ENCODE measurements around the gene FAM171A2. TPM values are rescaled to one million over a fixed set of nuclear protein-coding genes. Genes with fewer than 3 reads are reported as not detected.

FAM171A2 gene
- total and polyA plus RNA-seq, 4 donors, result 0.08 to 1.1 (median 0.18) TPM; not detected in 1

DNA sequence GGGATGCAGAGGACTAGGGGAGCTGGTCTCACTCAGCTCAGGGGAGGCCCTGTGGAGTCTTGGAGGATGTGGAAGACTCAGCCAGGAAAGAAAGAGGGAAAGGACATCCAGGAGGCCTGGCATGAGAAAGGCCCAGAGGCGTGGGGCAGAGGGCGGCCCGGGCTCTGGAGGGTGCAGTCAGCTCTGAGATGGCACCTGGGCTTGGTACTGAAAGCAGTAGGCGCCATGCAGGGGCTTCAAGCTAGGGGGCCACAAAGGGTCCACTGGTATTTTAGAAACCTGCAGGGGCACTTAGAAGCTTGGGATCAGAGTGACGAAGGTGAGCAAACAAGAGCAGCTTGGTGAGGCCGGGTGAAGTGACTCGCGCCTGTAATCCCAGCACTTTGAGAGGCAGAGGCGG is 5.6 kb downstream of the FAM171A2 start:
- H3K9me3 ChIP-seq (ENCODE audit: control insufficient read depth in 4 of 4, low read length in 3 of 4), result no peaks in the 10 kb centered on the region
- H3K4me3 ChIP-seq (ENCODE audit: low read depth in 1 of 3, low read length in 3 of 3), result no peak overlapping the region
- no peak overlapping the region for H3K27ac ChIP-seq (ENCODE audit: low read depth in 1 of 2, low read length in 2 of 2)
- 85% methylated on average over 9 of the region's 9 CpGs for WGBS
- TF ChIP-seq SP1 (IDR thresholded peaks at IDR 0.05), result no peak
- TF ChIP-seq EGR1 (IDR thresholded peaks at IDR 0.05; ENCODE audit: low read depth in 2 of 2), result no peak
- no peak for TF ChIP-seq HNF4G (IDR thresholded peaks at IDR 0.05)
- TF ChIP-seq YY1 (IDR thresholded peaks at IDR 0.05), result no peak
- no peak for TF ChIP-seq NR2F2 (IDR thresholded peaks at IDR 0.05)
- H3K9ac ChIP-seq (ENCODE audit: low read depth in 1 of 2, low read length in 2 of 2), result no peak overlapping the region
- no peak for DNase-seq (ENCODE audit: low spot score)
- H3K27me3 ChIP-seq (ENCODE audit: control insufficient read depth in 4 of 4, insufficient read depth in 4 of 4, low read length in 3 of 4), result no peaks in the 10 kb centered on the region
- H3K4me1 ChIP-seq (ENCODE audit: control insufficient read depth in 4 of 4, insufficient read depth in 4 of 4, low read length in 3 of 4), result peaks cover 1 to 9% (median 5%) of the 10 kb centered on the region in 4 donors
- no peaks in the 10 kb centered on the region for H3K36me3 ChIP-seq (ENCODE audit: control insufficient read depth in 4 of 4, insufficient read depth in 3 of 4, low read depth in 1 of 4, low read length in 3 of 4)

DNA sequence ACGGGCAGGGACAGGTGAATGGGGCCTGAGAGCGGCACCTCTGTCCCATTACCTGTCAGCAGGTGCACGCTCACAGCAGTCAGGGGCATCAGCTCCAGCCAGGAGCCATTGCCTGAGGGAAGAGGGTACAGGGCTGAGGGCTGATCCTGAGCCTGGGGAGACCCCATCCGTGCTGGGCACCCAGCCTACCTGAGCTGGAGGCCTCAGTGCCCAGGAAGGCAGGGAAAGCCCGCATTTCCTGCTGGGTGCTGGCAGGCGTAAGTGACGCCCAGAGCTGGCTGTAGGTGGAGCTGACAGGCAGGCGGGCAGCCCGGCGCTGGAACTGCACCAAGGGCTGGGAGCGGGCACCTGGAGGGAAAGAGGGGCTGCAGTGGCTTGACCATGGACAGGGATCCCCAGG is 7.4 kb downstream of the FAM171A2 start:
- TF ChIP-seq EGR1 (IDR thresholded peaks at IDR 0.05; ENCODE audit: low read depth in 2 of 2), result no peak
- TF ChIP-seq HNF4A (conservative IDR thresholded peaks at IDR 0.05), result no peak
- TF ChIP-seq, protein P1, sequence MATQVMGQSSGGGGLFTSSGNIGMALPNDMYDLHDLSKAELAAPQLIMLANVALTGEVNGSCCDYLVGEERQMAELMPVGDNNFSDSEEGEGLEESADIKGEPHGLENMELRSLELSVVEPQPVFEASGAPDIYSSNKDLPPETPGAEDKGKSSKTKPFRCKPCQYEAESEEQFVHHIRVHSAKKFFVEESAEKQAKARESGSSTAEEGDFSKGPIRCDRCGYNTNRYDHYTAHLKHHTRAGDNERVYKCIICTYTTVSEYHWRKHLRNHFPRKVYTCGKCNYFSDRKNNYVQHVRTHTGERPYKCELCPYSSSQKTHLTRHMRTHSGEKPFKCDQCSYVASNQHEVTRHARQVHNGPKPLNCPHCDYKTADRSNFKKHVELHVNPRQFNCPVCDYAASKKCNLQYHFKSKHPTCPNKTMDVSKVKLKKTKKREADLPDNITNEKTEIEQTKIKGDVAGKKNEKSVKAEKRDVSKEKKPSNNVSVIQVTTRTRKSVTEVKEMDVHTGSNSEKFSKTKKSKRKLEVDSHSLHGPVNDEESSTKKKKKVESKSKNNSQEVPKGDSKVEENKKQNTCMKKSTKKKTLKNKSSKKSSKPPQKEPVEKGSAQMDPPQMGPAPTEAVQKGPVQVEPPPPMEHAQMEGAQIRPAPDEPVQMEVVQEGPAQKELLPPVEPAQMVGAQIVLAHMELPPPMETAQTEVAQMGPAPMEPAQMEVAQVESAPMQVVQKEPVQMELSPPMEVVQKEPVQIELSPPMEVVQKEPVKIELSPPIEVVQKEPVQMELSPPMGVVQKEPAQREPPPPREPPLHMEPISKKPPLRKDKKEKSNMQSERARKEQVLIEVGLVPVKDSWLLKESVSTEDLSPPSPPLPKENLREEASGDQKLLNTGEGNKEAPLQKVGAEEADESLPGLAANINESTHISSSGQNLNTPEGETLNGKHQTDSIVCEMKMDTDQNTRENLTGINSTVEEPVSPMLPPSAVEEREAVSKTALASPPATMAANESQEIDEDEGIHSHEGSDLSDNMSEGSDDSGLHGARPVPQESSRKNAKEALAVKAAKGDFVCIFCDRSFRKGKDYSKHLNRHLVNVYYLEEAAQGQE (IDR thresholded peaks at IDR 0.05), result no peak
- TF ChIP-seq, protein P2, sequence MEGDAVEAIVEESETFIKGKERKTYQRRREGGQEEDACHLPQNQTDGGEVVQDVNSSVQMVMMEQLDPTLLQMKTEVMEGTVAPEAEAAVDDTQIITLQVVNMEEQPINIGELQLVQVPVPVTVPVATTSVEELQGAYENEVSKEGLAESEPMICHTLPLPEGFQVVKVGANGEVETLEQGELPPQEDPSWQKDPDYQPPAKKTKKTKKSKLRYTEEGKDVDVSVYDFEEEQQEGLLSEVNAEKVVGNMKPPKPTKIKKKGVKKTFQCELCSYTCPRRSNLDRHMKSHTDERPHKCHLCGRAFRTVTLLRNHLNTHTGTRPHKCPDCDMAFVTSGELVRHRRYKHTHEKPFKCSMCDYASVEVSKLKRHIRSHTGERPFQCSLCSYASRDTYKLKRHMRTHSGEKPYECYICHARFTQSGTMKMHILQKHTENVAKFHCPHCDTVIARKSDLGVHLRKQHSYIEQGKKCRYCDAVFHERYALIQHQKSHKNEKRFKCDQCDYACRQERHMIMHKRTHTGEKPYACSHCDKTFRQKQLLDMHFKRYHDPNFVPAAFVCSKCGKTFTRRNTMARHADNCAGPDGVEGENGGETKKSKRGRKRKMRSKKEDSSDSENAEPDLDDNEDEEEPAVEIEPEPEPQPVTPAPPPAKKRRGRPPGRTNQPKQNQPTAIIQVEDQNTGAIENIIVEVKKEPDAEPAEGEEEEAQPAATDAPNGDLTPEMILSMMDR (IDR thresholded peaks at IDR 0.05; ENCODE audit: low read depth, low read length, missing input control), result no peak
- TF ChIP-seq JUND (IDR thresholded peaks at IDR 0.05), result no peak
- TF ChIP-seq HNF4G (IDR thresholded peaks at IDR 0.05), result no peak
- TF ChIP-seq GABPA (IDR thresholded peaks at IDR 0.05 in 1 of 2, conservative IDR thresholded peaks at IDR 0.05 in 1 of 2), result no peak
- no peak for TF ChIP-seq SP1 (IDR thresholded peaks at IDR 0.05)
- no peak for TF ChIP-seq FOXA1 (IDR thresholded peaks at IDR 0.05)
- TF ChIP-seq RAD21 (IDR thresholded peaks at IDR 0.05), result no peak
- no peak for TF ChIP-seq NR2F2 (IDR thresholded peaks at IDR 0.05)
- TF ChIP-seq, protein P3, sequence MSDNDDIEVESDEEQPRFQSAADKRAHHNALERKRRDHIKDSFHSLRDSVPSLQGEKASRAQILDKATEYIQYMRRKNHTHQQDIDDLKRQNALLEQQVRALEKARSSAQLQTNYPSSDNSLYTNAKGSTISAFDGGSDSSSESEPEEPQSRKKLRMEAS (IDR thresholded peaks at IDR 0.05), result no peak
- no peak for TF ChIP-seq FOXA2 (IDR thresholded peaks at IDR 0.05)
- TF ChIP-seq, protein P4, sequence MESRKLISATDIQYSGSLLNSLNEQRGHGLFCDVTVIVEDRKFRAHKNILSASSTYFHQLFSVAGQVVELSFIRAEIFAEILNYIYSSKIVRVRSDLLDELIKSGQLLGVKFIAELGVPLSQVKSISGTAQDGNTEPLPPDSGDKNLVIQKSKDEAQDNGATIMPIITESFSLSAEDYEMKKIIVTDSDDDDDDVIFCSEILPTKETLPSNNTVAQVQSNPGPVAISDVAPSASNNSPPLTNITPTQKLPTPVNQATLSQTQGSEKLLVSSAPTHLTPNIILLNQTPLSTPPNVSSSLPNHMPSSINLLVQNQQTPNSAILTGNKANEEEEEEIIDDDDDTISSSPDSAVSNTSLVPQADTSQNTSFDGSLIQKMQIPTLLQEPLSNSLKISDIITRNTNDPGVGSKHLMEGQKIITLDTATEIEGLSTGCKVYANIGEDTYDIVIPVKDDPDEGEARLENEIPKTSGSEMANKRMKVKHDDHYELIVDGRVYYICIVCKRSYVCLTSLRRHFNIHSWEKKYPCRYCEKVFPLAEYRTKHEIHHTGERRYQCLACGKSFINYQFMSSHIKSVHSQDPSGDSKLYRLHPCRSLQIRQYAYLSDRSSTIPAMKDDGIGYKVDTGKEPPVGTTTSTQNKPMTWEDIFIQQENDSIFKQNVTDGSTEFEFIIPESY (IDR thresholded peaks at IDR 0.05), result no peak
- no peak for TF ChIP-seq RXRA (IDR thresholded peaks at IDR 0.05)
- H3K9me3 ChIP-seq (ENCODE audit: control insufficient read depth in 4 of 4, low read length in 3 of 4), result no peaks in the 10 kb centered on the region
- H3K27me3 ChIP-seq (ENCODE audit: control insufficient read depth in 4 of 4, insufficient read depth in 4 of 4, low read length in 3 of 4), result no peaks in the 10 kb centered on the region
- H3K4me3 ChIP-seq (ENCODE audit: low read depth in 1 of 3, low read length in 3 of 3), result no peak overlapping the region
- H3K36me3 ChIP-seq (ENCODE audit: control insufficient read depth in 4 of 4, insufficient read depth in 3 of 4, low read depth in 1 of 4, low read length in 3 of 4), result peaks cover 4 to 18% (median 9%) of the 10 kb centered on the region in 4 donors
- no peak for DNase-seq (ENCODE audit: low spot score)
- H3K4me1 ChIP-seq (ENCODE audit: control insufficient read depth in 4 of 4, insufficient read depth in 4 of 4, low read length in 3 of 4), result peaks cover 0 to 5% (median 0%) of the 10 kb centered on the region in 4 donors
- H3K9ac ChIP-seq (ENCODE audit: low read depth in 1 of 2, low read length in 2 of 2), result no peak overlapping the region
- no peak overlapping the region for H3K27ac ChIP-seq (ENCODE audit: low read depth in 1 of 2, low read length in 2 of 2)
- 85% methylated on average over 11 of the region's 11 CpGs for WGBS
